SK-N-MC (cell line): Measurements from ENCODE around the gene BMERB1.

Source experiments
- DNase-seq: peaks from one replicate; pipeline ENCODE4 v3.0.0-alpha.2; 2011; ENCODE audit warnings: low read depth, low spot score
- H3K27ac ChIP-seq: fragments of 200-600 bp; sonication (generic); 2 replicates; pipeline ENCODE4 v1.5.1; 2016; ENCODE audit warnings: mixed run types
- H3K36me3 ChIP-seq: fragments of 200-600 bp; sonication (generic); 2 replicates; pipeline ENCODE4 v1.6.1; 2017; ENCODE audit warnings: antibody characterized with exemption, low read length, mixed read lengths; ENCODE audit not compliant: insufficient read depth
- H3K4me3 ChIP-seq: fragments of 200-600 bp; sonication (generic); 2 replicates; pipeline ENCODE4 v1.5.1; 2016
- H3K9ac ChIP-seq: fragments of 200-600 bp; sonication (generic); 2 replicates; pipeline ENCODE4 v1.8.0; 2017; ENCODE audit warnings: mixed run types, mixed read lengths; ENCODE audit not compliant: insufficient read length
- H3K9me3 ChIP-seq: fragments of 200-600 bp; sonication (generic); 2 replicates; pipeline ENCODE4 v1.6.1; 2017; ENCODE audit warnings: low read depth, mild to moderate bottlenecking, antibody characterized with exemption, low read length, moderate library complexity, mixed read lengths
- EZH2 ChIP-seq: fragments of 200-600 bp; sonication (generic); IDR thresholded peaks from one replicate; pipeline ENCODE4 v1.6.1; 2017; ENCODE audit warnings: antibody characterized with exemption
- FOXP2 ChIP-seq: optimal IDR thresholded peaks from 2 replicates; pipeline ENCODE3; 2011; ENCODE audit warnings: mild to moderate bottlenecking, moderate library complexity; ENCODE audit not compliant: insufficient read depth; ENCODE audit errors: extremely low read length, control extremely low read depth
- POLR2AphosphoS5 ChIP-seq: IDR thresholded peaks from 2 replicates; pipeline ENCODE4 v1.6.1; 2012; ENCODE audit warnings: mild to moderate bottlenecking, low read depth, low read length, borderline replicate concordance

BMERB1 gene

DNA sequence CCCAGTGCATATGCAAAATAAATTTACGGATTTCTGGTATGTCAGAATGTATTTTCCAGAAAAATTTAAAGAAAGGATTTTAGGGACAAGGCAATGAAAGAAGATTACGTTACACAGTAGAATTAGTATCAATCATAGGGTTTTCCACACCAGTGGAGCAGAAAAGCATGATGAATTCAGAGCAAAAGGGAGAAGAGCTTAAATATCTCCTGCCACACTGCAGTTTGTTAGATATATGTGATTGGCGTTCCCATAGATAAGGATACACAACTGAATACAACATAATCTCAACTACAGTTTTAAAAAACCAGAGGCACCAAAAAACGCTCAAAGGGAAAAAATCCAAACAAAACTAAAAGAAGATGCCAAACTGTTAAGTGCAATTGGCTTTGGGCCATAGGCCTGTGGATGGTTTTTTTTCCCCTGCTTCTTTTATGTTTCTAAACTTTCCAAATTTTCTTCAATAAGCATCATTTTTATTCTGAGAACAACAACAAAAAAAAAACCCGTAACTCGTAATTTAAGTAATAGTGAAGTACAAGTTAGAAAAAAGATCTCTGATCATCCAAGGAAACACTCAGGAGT, 186.3 kb downstream of the BMERB1 start:
- Histone ChIP-seq H3K9me3 (no peaks in the 10 kb centered on the region), H3K9ac (no peak overlapping the region), H3K4me3 (no peak overlapping the region), H3K36me3 (peaks cover 86% of the 10 kb centered on the region), H3K27ac (no peak overlapping the region)
- TF ChIP-seq FOXP2 = no peak
- TF ChIP-seq EZH2 = no peak
- no peak for TF ChIP-seq POLR2AphosphoS5
- no peak for DNase-seq

DNA sequence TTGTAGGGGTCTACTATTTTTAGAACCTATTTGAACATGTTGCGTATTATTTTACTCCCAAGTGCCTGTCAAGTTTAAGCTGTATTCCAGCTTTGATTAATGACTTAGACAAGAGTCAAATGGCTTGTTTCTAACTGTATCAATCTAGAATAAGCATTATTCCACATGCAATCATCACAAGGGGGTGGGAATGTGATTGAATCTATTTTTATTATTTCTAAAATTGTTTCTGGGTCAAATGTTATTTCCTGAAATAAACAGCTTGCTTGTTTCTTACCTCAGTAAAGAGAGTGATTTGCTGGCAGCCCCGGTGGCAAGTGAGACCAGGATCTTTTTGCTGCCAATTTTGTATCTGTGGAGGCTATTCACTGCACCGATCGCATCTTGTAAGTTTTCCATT, 187.1 kb downstream of the BMERB1 start:
- DNase-seq = no peak
- H3K9me3 ChIP-seq = no peaks in the 10 kb centered on the region
- H3K27ac ChIP-seq = no peak overlapping the region
- TF ChIP-seq POLR2AphosphoS5 (no peak), EZH2 (no peak), FOXP2 (no peak)
- peaks cover 83% of the 10 kb centered on the region for H3K36me3 ChIP-seq
- H3K4me3 ChIP-seq = no peak overlapping the region
- H3K9ac ChIP-seq = no peak overlapping the region

DNA sequence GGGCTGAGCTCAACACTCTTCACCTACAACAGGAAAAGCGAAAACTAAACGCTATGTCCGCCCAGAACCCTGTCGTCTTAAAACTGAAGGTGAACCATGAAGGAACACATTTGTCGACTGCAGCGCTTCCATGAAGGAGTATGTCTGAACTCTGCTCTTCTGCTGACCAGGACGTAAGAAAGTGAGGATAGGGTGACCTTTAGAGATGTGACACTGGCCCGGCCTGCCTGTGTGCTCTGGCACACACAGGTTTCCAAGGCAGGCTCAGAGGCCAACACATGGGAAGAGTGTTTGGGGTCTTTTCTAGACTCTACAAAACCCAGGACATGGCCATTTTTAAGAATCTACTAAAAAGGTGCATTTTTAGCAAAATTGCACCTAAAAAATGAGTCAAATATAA, 187.5 kb downstream of the BMERB1 start:
- no peak for DNase-seq
- peaks cover 79% of the 10 kb centered on the region for H3K36me3 ChIP-seq
- H3K9ac ChIP-seq = no peak overlapping the region
- H3K27ac ChIP-seq = no peak overlapping the region
- TF ChIP-seq POLR2AphosphoS5 (no peak), FOXP2 (no peak), EZH2 (no peak)
- no peak overlapping the region for H3K4me3 ChIP-seq
- no peaks in the 10 kb centered on the region for H3K9me3 ChIP-seq

DNA sequence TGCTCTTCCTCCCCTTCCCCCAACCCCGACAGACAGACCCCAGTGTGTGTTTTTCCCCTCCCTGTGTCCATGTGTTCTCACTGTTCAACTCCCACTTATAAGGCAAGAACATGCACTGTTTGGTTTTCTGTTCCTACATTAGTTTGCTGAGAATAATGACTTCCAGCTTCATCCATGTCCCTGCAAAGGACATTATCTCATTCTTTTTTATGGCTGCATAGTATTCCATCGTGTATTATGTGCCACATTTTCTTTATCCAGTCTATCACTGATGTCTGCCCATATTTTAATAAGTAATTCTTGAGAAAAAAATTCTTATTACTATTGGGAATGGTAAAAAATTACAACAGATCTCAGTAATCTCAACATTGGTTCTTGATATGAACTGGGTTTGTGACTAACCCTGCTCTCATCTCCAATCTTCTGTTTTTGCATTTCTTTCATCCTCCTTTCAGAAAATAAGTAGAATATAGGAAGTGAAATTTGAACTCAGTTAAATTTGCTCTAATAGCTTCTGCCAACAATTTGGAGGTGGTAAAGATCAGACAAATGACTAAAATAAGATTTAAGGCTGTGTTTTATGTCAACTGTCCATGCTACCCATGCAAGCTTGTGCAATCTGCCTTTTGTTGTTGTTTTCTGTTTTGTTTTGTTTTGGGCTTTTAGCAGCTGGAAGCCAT, 197.5 kb downstream of the BMERB1 start:
- Histone ChIP-seq H3K9me3 (no peaks in the 10 kb centered on the region), H3K9ac (no peak overlapping the region), H3K4me3 (no peak overlapping the region), H3K36me3 (peaks cover 65% of the 10 kb centered on the region), H3K27ac (no peak overlapping the region)
- TF ChIP-seq EZH2 (no peak), POLR2AphosphoS5 (no peak), FOXP2 (no peak)
- DNase-seq = no peak

DNA sequence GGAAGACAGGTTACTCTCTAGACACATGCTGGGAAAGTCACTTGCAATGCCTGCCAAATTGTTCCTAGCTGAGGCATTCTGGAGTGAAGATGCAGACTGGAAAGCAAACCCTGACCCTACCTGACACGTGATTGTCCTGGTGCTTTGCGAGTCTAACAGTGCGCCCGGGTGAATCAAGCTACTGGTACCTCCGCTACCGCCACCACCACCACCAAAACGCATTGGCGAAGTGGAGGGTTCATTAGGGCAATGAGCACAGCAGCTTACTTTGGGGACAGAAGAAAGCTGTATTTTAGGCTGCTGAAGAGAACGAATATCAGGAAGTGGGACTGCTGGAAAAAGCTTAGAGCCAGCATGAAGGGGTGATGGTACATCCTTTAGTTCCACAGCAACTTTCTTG, 201.5 kb downstream of the BMERB1 start:
- no peak overlapping the region for H3K9ac ChIP-seq
- TF ChIP-seq FOXP2 (no peak), POLR2AphosphoS5 (no peak), EZH2 (no peak)
- H3K36me3 ChIP-seq = peaks cover 76% of the 10 kb centered on the region
- no peak overlapping the region for H3K4me3 ChIP-seq
- DNase-seq = no peak
- no peaks in the 10 kb centered on the region for H3K9me3 ChIP-seq
- no peak overlapping the region for H3K27ac ChIP-seq

DNA sequence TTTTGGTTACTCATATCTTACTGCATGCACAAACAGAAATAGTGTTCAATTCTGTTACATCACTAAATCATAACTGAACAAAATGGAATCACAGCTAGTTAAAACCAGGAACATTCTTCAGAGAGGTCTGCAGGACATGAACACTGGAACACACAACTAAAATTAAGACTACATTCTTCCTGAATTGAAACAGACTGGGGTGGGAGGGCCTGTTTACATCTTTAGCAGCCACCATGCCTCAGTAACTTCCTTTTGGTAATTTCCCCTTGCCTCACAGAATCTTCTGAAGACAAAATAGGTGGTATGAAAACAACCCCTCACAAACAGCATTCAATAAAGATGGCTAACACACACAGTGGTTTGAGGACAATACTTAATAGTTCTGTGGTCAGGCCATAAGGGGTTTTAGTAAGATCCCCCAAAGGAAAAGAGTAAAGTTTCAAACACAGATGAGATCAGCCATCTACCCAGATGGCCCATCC, 202.0 kb downstream of the BMERB1 start:
- peaks cover 76% of the 10 kb centered on the region for H3K36me3 ChIP-seq

More for the DNA sequence above, 202.0 kb downstream of the BMERB1 start:
- H3K4me3 ChIP-seq = no peak overlapping the region
- no peak overlapping the region for H3K27ac ChIP-seq
- no peak overlapping the region for H3K9ac ChIP-seq
- no peak for DNase-seq
- TF ChIP-seq POLR2AphosphoS5 = no peak
- no peak for TF ChIP-seq EZH2
- no peak for TF ChIP-seq FOXP2
- no peaks in the 10 kb centered on the region for H3K9me3 ChIP-seq
